Caco-2 (cell line): ENCODE results near the gene AP4B1. TPM values are rescaled to one million over a fixed set of nuclear protein-coding genes. Genes with fewer than 3 reads are reported as not detected.

Source experiments
- BruUV-seq: library from RNA; stranded (reverse); fragments of 400-500 nt; replicated peaks from 2 replicates; lab custom pipeline; 2021; lab: Mats Ljungman, UMichigan
- CTCF ChIA-PET: fragments of 300-600 bp; sonication (Branson Sonifier 250); formaldehyde crosslinking; loops from one replicate; lab custom pipeline; 2022; ENCODE audit warnings: antibody characterized with exemption; lab: Charles Lee
- POLR2A ChIA-PET: fragments of 300-600 bp; sonication (Branson Sonifier 250); formaldehyde crosslinking; loops from one replicate; lab custom pipeline; 2022; ENCODE audit warnings: antibody characterized with exemption; lab: Charles Lee
- DNase-seq, 2 experiments: peaks; one replicate each; pipeline versions ENCODE4 v3.0.0 to v3.0.0-alpha.2; 2020 to 2022
- H3K27me3 ChIP-seq: replicated peaks from 2 replicates; pipeline ENCODE4 v1.6.0; 2011; ENCODE audit warnings: low read length; ENCODE audit not compliant: control insufficient read depth, insufficient read depth
- H3K36me3 ChIP-seq: 2 replicates; pipeline ENCODE4 v1.5.1; 2011; ENCODE audit warnings: low read length; ENCODE audit not compliant: control insufficient read depth, insufficient read depth
- H3K4me1 ChIP-seq: fragments of 250-450 bp; sonication (Bioruptor Pico); 2 replicates; pipeline ENCODE4 v1.5.1; 2020; ENCODE audit warnings: mild to moderate bottlenecking
- H3K4me3 ChIP-seq: 2 replicates; pipeline ENCODE4 v1.5.1; 2011; ENCODE audit warnings: low read depth, mild to moderate bottlenecking, control low read depth, low read length
- H3K9me3 ChIP-seq: fragments of 250-450 bp; sonication (Bioruptor Pico); 2 replicates; pipeline ENCODE4 v1.5.1; 2020; ENCODE audit warnings: mild to moderate bottlenecking, moderate library complexity
- H3K27ac Mint-ChIP-seq: one replicate; pipeline ENCODE4 v1.8.0; 2022; ENCODE audit warnings: mixed read lengths; ENCODE audit not compliant: unreplicated experiment
- H3K27me3 Mint-ChIP-seq: one replicate; pipeline ENCODE4 v1.8.0; 2022; ENCODE audit warnings: mixed read lengths; ENCODE audit not compliant: insufficient read depth, unreplicated experiment
- H3K36me3 Mint-ChIP-seq: one replicate; pipeline ENCODE4 v1.8.0; 2022; ENCODE audit warnings: mild to moderate bottlenecking, mixed read lengths; ENCODE audit not compliant: insufficient read depth, unreplicated experiment
- H3K4me1 Mint-ChIP-seq: one replicate; pipeline ENCODE4 v1.8.0; 2022; ENCODE audit warnings: low read depth, mixed read lengths; ENCODE audit not compliant: unreplicated experiment
- H3K4me3 Mint-ChIP-seq: one replicate; pipeline ENCODE4 v1.8.0; 2022; ENCODE audit warnings: mild to moderate bottlenecking, moderate library complexity, mixed read lengths; ENCODE audit not compliant: unreplicated experiment
- H3K9me3 Mint-ChIP-seq: one replicate; pipeline ENCODE4 v1.8.0; 2022; ENCODE audit warnings: mixed read lengths; ENCODE audit not compliant: unreplicated experiment
- intact Hi-C: fragments of 100-400 bp; cut with micrococcal nuclease; formaldehyde crosslinking; loops from one replicate; pipeline ENCODE4 v1.10.0; 2022; ENCODE audit not compliant: unreplicated experiment
- total RNA-seq: library from RNA; stranded (reverse); gene quantifications from 2 replicates; pipeline ENCODE4 v1.2.3, GENCODE V29; 2022
- TF ChIP-seq, protein P1 (sequence below), 2 experiments: fragments of 200-600 bp in 1 of 2; IDR thresholded peaks; 1 replicate in 1 of 2; 2 replicates in 1 of 2; pipeline versions ENCODE4 v1.5.1 to v1.8.0; 2011 to 2022; ENCODE audit warnings: antibody characterized with exemption in 1 of 2, control low read depth in 1 of 2, inconsistent platforms in 1 of 2, low read depth in 1 of 2, low read length in 1 of 2, mild to moderate bottlenecking in 1 of 2, moderate library complexity in 1 of 2; ENCODE audit not compliant: insufficient read depth in 1 of 2, severe bottlenecking in 1 of 2, unreplicated experiment in 1 of 2

AP4B1 gene
- total RNA-seq, 1 experiment from 2014 or later = 10.0 TPM

DNA sequence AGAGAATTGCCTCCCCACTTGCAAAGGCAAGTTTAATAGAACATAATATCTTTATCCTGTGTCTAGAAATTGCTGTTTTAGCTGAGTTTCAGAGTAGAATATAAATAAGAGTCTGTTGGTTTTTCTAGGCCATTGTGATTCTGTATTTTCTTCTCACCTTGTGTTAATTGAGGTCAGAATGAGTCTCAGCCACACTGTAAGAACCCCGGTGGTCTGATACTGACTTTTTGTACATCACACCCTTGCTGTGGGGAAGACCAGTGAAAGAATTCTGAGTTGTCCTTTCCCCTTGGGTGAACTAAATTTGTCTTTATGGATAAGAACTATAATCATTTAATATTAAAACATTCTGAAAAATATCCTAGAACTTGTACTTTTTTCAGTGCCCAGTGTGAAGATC is 31.4 kb upstream of the AP4B1 start:
- H3K4me1 Mint-ChIP-seq = peaks cover 14% of the 10 kb centered on the region
- TF ChIP-seq, protein P1, sequence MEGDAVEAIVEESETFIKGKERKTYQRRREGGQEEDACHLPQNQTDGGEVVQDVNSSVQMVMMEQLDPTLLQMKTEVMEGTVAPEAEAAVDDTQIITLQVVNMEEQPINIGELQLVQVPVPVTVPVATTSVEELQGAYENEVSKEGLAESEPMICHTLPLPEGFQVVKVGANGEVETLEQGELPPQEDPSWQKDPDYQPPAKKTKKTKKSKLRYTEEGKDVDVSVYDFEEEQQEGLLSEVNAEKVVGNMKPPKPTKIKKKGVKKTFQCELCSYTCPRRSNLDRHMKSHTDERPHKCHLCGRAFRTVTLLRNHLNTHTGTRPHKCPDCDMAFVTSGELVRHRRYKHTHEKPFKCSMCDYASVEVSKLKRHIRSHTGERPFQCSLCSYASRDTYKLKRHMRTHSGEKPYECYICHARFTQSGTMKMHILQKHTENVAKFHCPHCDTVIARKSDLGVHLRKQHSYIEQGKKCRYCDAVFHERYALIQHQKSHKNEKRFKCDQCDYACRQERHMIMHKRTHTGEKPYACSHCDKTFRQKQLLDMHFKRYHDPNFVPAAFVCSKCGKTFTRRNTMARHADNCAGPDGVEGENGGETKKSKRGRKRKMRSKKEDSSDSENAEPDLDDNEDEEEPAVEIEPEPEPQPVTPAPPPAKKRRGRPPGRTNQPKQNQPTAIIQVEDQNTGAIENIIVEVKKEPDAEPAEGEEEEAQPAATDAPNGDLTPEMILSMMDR (IDR thresholded peaks at IDR 0.05; ENCODE audit: insufficient read depth in 1 of 2, low read depth in 1 of 2, low read length in 1 of 2, severe bottlenecking in 1 of 2, unreplicated experiment in 1 of 2) = no peak
- no peak overlapping the region for H3K4me3 Mint-ChIP-seq
- H3K27me3 Mint-ChIP-seq = no peaks in the 10 kb centered on the region
- BruUV-seq = no TSS peak
- intact Hi-C loops = no loop called here
- peaks cover 7% of the 10 kb centered on the region; the same call in 1 of the 2 replicates for H3K4me1 ChIP-seq
- peaks cover 13% of the 10 kb centered on the region for H3K36me3 Mint-ChIP-seq
- H3K36me3 ChIP-seq = no peaks in the 10 kb centered on the region; the same call in 1 of the 2 replicates
- POLR2A ChIA-PET = no interaction called here
- no peak for DNase-seq
- no peaks in the 10 kb centered on the region for H3K9me3 Mint-ChIP-seq
- CTCF ChIA-PET = no interaction called here
- H3K27ac Mint-ChIP-seq = no peak overlapping the region
- H3K4me3 ChIP-seq = no peak overlapping the region
- no peaks in the 10 kb centered on the region for H3K27me3 ChIP-seq
- H3K9me3 ChIP-seq = no peaks in the 10 kb centered on the region

DNA sequence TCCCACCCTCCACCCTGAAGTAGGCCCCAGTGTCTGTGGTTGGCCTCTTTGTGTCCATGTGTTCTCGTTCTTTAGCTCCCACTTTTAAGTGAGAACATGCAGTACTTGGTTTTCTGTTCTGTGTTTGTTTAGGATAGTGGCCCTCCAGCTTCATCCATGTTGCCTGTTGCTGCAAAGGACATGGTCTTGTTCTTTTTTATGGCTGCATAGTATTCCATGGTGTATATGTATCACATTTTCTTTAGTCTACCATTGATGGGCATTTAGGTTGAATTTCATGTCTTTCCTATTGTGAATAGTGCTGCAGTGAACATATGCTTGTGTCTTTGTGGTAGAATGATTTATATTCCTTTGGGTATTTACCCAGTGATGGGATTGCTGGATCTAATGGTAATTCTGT is 30.6 kb upstream of the AP4B1 start:
- H3K36me3 Mint-ChIP-seq = peaks cover 5% of the 10 kb centered on the region
- H3K9me3 Mint-ChIP-seq = no peaks in the 10 kb centered on the region
- H3K4me1 ChIP-seq = peaks cover 7% of the 10 kb centered on the region; the same call in 1 of the 2 replicates
- H3K4me1 Mint-ChIP-seq = peaks cover 14% of the 10 kb centered on the region
- H3K27me3 ChIP-seq = no peaks in the 10 kb centered on the region
- ChIA-PET POLR2A (no interaction called here), CTCF (no interaction called here)
- intact Hi-C loops = no loop called here
- H3K4me3 ChIP-seq = no peak overlapping the region
- TF ChIP-seq, protein P1 (IDR thresholded peaks at IDR 0.05; ENCODE audit: insufficient read depth in 1 of 2, low read depth in 1 of 2, low read length in 1 of 2, severe bottlenecking in 1 of 2, unreplicated experiment in 1 of 2) = no peak
- BruUV-seq = no TSS peak
- no peaks in the 10 kb centered on the region for H3K9me3 ChIP-seq
- H3K27me3 Mint-ChIP-seq = no peaks in the 10 kb centered on the region
- H3K4me3 Mint-ChIP-seq = no peak overlapping the region
- no peak for DNase-seq
- no peak overlapping the region for H3K27ac Mint-ChIP-seq
- H3K36me3 ChIP-seq = no peaks in the 10 kb centered on the region

DNA sequence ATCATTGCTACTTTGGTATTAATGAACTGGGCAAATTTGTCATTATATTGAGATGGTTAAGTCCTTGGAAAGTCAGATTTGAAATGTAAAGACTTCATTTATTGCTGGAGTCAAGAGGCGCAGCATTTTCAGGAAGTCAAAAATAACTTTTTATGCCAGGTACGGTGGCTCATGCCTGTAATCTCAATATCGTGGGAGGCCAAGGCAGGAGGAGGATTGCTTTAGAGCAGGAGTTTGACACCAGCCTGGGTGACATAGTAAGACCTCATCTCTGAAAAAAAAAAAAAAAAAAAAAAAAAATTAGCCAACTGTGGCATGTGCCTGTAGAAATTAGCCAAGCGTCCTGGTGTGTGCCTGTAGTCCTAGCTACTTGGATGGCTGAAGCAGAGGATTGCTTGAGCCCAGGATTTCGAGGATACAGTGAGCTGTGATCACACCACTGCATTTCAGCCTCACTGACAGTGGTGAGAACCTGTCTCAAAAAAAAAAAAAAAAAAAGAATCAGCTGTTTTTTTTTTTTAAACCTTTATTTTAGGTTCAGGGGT is 30.0 kb upstream of the AP4B1 start:
- no peaks in the 10 kb centered on the region for H3K27me3 ChIP-seq
- Mint-ChIP-seq H3K27ac (no peak overlapping the region), H3K9me3 (no peaks in the 10 kb centered on the region), H3K27me3 (no peaks in the 10 kb centered on the region), H3K4me3 (no peak overlapping the region), H3K36me3 (peaks cover 5% of the 10 kb centered on the region), H3K4me1 (peaks cover 14% of the 10 kb centered on the region)
- H3K9me3 ChIP-seq = no peaks in the 10 kb centered on the region
- H3K36me3 ChIP-seq = no peaks in the 10 kb centered on the region
- POLR2A ChIA-PET = no interaction called here
- TF ChIP-seq, protein P1 (IDR thresholded peaks at IDR 0.05; ENCODE audit: insufficient read depth in 1 of 2, low read depth in 1 of 2, low read length in 1 of 2, severe bottlenecking in 1 of 2, unreplicated experiment in 1 of 2) = no peak
- DNase-seq = no peak
- no TSS peak for BruUV-seq
- H3K4me3 ChIP-seq = no peak overlapping the region
- intact Hi-C loops = no loop called here
- peaks cover 7% of the 10 kb centered on the region; the same call in 1 of the 2 replicates for H3K4me1 ChIP-seq
- CTCF ChIA-PET = no interaction called here
